ENCODE data around the gene GPRIN2. TPM values are rescaled to one million over a fixed set of nuclear protein-coding genes. Genes with fewer than 3 reads are reported as not detected.

GPRIN2 gene
- total and polyA plus RNA-seq, 7 donors, result 0.16 to 30.0 (median 11.6) TPM; not detected in 1

- Histone ChIP-seq H3K36me3 (no peaks in the 10 kb centered on the region), H3K4me3 (no peak overlapping the region), H3K27ac (no peak overlapping the region), H3K4me1 (peaks cover 0 to 44% (median 42%) of the 10 kb centered on the region in 4 donors), H3K9me3 (no peaks in the 10 kb centered on the region), H3K27me3 (no peaks in the 10 kb centered on the region)
- intact Hi-C loops (cut with DNase I), result no loop called here
- TF ChIP-seq POLR2AphosphoS5 (IDR thresholded peaks at IDR 0.05) (no peak), EP300 (IDR thresholded peaks at IDR 0.05) (no peak), CTCF (IDR thresholded peaks at IDR 0.05) (no peak), POLR2A (IDR thresholded peaks at IDR 0.05) (no peak)
- DNase-seq, result no peak
- 84% methylated on average over 7 of the region's 7 CpGs for WGBS, 2 donors
Measured at GRCh38 chr10:46541735-46542566, 14.5 kb downstream of the GPRIN2 start.

- Histone ChIP-seq H3K9me3 (no peaks in the 10 kb centered on the region), H3K36me3 (no peaks in the 10 kb centered on the region), H3K27ac (peak overlapping the region in 2 of 4 donors; percentile 74 to 77), H3K4me3 (peak overlapping the region; percentile 8 to 37 (median 24)), H3K27me3 (no peaks in the 10 kb centered on the region), H3K4me1 (peaks cover 0 to 44% (median 42%) of the 10 kb centered on the region in 4 donors)
- no peak for TF ChIP-seq EP300 (IDR thresholded peaks at IDR 0.05)
- no peak for TF ChIP-seq CTCF (IDR thresholded peaks at IDR 0.05)
- TF ChIP-seq POLR2AphosphoS5 (IDR thresholded peaks at IDR 0.05), result no peak
- TF ChIP-seq POLR2A (IDR thresholded peaks at IDR 0.05), result no peak
- intact Hi-C loops (cut with DNase I), result no loop called here
- 11% methylated on average over 42 of the region's 42 CpGs for WGBS, 2 donors
- peak; percentile 64 for DNase-seq
Measured at GRCh38 chr10:46541017-46541661, 15.3 kb downstream of the GPRIN2 start.

GRCh38 chr10:46540412-46541016 lies 15.9 kb downstream of the GPRIN2 start:
- intact Hi-C loops (cut with DNase I), result no loop called here
- Histone ChIP-seq H3K27me3 (no peaks in the 10 kb centered on the region), H3K27ac (peak overlapping the region; percentile 48 to 77 (median 73)), H3K9me3 (no peaks in the 10 kb centered on the region), H3K36me3 (no peaks in the 10 kb centered on the region), H3K4me1 (peaks cover 0 to 44% (median 42%) of the 10 kb centered on the region in 4 donors), H3K4me3 (no peak overlapping the region)
- WGBS, 2 donors, result 85 to 90% methylated on average over 8 of the region's 8 CpGs
- no peak for TF ChIP-seq EP300 (IDR thresholded peaks at IDR 0.05)
- TF ChIP-seq POLR2AphosphoS5 (IDR thresholded peaks at IDR 0.05), result no peak
- TF ChIP-seq CTCF (IDR thresholded peaks at IDR 0.05), result no peak
- no peak for TF ChIP-seq POLR2A (IDR thresholded peaks at IDR 0.05)
- DNase-seq, result no peak

- Histone ChIP-seq H3K27me3 (no peaks in the 10 kb centered on the region), H3K4me3 (no peak overlapping the region), H3K36me3 (no peaks in the 10 kb centered on the region), H3K4me1 (peaks cover 0 to 37% (median 35%) of the 10 kb centered on the region in 4 donors), H3K9me3 (no peaks in the 10 kb centered on the region), H3K27ac (peak overlapping the region; percentile 48 to 77 (median 73))
- no peak for DNase-seq
- TF ChIP-seq EP300 (IDR thresholded peaks at IDR 0.05) (no peak), POLR2AphosphoS5 (IDR thresholded peaks at IDR 0.05) (peak in 1 of 4 donors; percentile 7)
- 46 to 71% methylated on average over 14 of the region's 14 CpGs for WGBS, 2 donors
- intact Hi-C loops (cut with DNase I), result no loop called here
Measured at GRCh38 chr10:46539596-46540411, 16.7 kb downstream of the GPRIN2 start.
